Type B pancreatic cell (in vitro differentiated cells): ENCODE results near the gene SAG. TPM values are rescaled to one million over a fixed set of nuclear protein-coding genes. Genes with fewer than 3 reads are reported as not detected.
"Not testable (repeated sequence)": the region's sequence is repeated elsewhere in the genome, so short reads cannot be mapped to it uniquely, and the experiment has no call there.

Source experiments
- DNase-seq: peaks from one replicate; pipeline ENCODE4 v3.0.0; 2021; ENCODE audit warnings: mixed read lengths; ENCODE audit not compliant: unreplicated experiment; ENCODE audit errors: extremely low spot score
- H3K27ac Mint-ChIP-seq: 2 replicates; pipeline ENCODE4 v1.8.0; 2021; ENCODE audit warnings: mild to moderate bottlenecking, mixed read lengths
- H3K27me3 Mint-ChIP-seq: 2 replicates; pipeline ENCODE4 v1.8.0; 2021; ENCODE audit warnings: mixed read lengths
- H3K36me3 Mint-ChIP-seq: 2 replicates; pipeline ENCODE4 v1.8.0; 2021; ENCODE audit warnings: mixed read lengths
- H3K4me1 Mint-ChIP-seq: one replicate; pipeline ENCODE4 v1.8.0; 2021; ENCODE audit warnings: mixed read lengths; ENCODE audit not compliant: unreplicated experiment
- H3K4me3 Mint-ChIP-seq: 2 replicates; pipeline ENCODE4 v1.8.0; 2021; ENCODE audit warnings: mild to moderate bottlenecking, mixed read lengths
- H3K9me3 Mint-ChIP-seq: 2 replicates; pipeline ENCODE4 v1.8.0; 2021; ENCODE audit warnings: mixed read lengths
- total RNA-seq: library from RNA; stranded (reverse); gene quantifications from 2 replicates; pipeline ENCODE4 v1.2.1, GENCODE V29; 2021; ENCODE audit warnings: low replicate concordance
- TF ChIP-seq, protein P1 (sequence below): fragments of 200-600 bp; sonication (generic); conservative IDR thresholded peaks from 2 replicates; pipeline ENCODE4 v1.5.0; 2021; ENCODE audit warnings: antibody characterized with exemption, mild to moderate bottlenecking

Gene SAG
- total RNA-seq, 1 donor from 2014 or later, result 0.43 TPM

DNA sequence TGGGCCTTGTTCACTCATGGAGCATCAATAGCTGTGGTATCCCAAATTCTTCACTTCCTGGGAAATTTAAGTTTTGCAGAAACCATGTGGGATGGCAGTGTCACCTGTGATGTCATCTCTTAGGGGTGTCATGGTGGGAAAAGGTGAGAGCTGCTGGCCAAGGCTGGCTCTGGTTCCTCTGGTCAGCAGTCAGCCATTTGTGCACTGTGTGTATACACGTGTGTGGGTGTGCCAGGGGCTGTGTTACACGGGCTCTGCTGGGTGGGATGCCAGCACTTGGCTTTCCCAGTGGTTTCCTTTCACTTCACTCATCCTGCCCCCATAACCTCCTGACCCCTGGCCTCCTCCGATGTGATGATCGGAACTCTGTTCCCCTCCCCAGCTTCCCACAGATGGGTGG, 21.3 kb downstream of the SAG start:
- peaks cover 7% of the 10 kb centered on the region for H3K4me1 Mint-ChIP-seq
- H3K9me3 Mint-ChIP-seq, result no peaks in the 10 kb centered on the region
- H3K27me3 Mint-ChIP-seq, result peaks cover 19% of the 10 kb centered on the region
- H3K27ac Mint-ChIP-seq, result no peak overlapping the region
- no peak for DNase-seq
- H3K4me3 Mint-ChIP-seq, result no peak overlapping the region
- no peaks in the 10 kb centered on the region for H3K36me3 Mint-ChIP-seq
- TF ChIP-seq, protein P1, sequence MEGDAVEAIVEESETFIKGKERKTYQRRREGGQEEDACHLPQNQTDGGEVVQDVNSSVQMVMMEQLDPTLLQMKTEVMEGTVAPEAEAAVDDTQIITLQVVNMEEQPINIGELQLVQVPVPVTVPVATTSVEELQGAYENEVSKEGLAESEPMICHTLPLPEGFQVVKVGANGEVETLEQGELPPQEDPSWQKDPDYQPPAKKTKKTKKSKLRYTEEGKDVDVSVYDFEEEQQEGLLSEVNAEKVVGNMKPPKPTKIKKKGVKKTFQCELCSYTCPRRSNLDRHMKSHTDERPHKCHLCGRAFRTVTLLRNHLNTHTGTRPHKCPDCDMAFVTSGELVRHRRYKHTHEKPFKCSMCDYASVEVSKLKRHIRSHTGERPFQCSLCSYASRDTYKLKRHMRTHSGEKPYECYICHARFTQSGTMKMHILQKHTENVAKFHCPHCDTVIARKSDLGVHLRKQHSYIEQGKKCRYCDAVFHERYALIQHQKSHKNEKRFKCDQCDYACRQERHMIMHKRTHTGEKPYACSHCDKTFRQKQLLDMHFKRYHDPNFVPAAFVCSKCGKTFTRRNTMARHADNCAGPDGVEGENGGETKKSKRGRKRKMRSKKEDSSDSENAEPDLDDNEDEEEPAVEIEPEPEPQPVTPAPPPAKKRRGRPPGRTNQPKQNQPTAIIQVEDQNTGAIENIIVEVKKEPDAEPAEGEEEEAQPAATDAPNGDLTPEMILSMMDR, result no peak

DNA sequence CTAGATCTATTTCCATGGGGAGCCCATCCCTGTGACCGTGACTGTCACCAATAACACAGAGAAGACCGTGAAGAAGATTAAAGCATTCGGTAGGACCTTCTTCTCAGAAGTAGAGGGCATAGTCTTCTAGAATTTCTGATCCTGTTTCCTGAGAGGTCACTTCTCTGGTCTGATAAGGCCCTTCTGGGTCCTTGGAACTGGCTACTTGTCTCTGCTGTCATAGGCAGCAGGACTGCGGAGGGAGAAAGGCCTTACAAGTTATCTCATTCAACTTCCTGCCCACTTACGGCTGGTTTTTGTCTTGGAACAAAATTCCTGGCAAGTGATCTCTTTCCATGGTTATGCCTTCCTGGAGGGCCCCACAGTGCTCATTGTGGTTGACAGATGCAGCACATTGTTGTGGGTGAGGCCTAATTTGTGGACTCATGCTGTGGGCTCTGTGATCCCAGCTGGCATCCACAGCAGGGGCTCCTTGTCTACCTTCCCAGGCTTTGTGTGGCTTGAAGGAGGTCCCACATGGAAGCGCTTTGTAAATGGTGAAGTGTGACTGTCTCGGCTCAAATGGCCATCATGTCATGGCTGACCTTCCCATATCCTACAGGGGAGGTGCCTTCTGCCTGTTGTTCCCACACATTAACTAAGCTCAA, 22.0 kb downstream of the SAG start:
- TF ChIP-seq, protein P1, result no peak
- Mint-ChIP-seq H3K4me1 (peaks cover 7% of the 10 kb centered on the region), H3K27me3 (peaks cover 21% of the 10 kb centered on the region), H3K9me3 (no peaks in the 10 kb centered on the region), H3K4me3 (no peak overlapping the region), H3K36me3 (no peaks in the 10 kb centered on the region), H3K27ac (no peak overlapping the region)
- no peak for DNase-seq

DNA sequence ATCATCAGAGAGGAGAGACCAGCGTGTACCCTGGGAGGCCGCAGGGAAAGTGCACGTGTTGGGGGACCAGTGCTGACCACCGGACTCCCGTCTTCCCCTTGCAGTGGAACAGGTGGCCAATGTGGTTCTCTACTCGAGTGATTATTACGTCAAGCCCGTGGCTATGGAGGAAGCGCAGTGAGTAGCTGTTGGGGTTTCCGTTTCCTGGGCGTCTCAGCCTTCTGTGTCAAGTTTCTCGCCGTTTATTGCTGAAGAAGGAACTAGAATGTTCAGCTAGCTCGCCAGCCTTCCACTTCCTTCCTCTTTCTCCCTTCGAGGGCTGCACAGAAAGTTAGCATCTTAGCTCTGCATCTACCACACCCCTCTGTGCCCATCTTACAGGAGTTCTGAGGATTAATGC, 23.9 kb downstream of the SAG start:
- Mint-ChIP-seq H3K9me3 (no peaks in the 10 kb centered on the region), H3K27me3 (peaks cover 21% of the 10 kb centered on the region), H3K4me1 (peaks cover 7% of the 10 kb centered on the region), H3K4me3 (no peak overlapping the region), H3K36me3 (no peaks in the 10 kb centered on the region), H3K27ac (no peak overlapping the region)
- TF ChIP-seq, protein P1, result no peak
- no peak for DNase-seq

DNA sequence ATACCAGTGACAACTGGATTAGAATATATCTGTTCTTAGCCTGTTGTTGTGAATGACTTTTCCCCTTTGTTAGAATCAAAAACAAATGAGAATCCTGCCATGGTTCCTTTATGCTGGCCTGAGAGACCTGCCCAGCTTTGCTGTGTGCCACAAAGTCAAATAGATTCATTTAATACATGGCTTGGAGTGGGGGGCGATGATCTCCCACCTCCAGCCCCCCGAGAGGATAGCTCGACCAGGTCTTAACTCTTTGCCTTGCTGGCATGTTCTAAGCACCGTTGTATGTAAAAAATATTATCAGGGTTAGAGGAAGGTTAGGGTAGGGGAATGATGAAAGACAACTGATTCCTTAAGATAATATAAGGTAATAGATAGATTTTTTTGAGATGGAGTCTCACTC, 24.5 kb downstream of the SAG start:
- no peak for DNase-seq
- H3K4me3 Mint-ChIP-seq, result no peak overlapping the region
- no peaks in the 10 kb centered on the region for H3K36me3 Mint-ChIP-seq
- H3K9me3 Mint-ChIP-seq, result no peaks in the 10 kb centered on the region
- peaks cover 7% of the 10 kb centered on the region for H3K4me1 Mint-ChIP-seq
- peaks cover 19% of the 10 kb centered on the region for H3K27me3 Mint-ChIP-seq
- H3K27ac Mint-ChIP-seq, result no peak overlapping the region
- TF ChIP-seq, protein P1, result no peak

DNA sequence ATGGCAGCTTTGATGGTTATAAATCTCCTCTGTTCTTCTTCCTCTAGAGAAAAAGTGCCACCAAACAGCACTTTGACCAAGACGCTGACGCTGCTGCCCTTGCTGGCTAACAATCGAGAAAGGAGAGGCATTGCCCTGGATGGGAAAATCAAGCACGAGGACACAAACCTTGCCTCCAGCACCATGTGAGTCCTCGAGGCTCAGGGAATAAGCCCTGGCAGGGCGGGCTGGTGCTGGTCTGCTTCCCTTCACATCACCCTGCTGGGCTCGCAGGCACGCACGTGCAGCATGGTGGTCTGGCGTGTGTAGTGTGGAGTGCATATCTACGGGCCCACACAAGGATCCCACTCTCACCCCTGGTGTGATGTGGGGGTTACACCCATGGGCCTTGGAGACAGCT, 27.3 kb downstream of the SAG start:
- Mint-ChIP-seq H3K9me3 (no peaks in the 10 kb centered on the region), H3K27me3 (peaks cover 29% of the 10 kb centered on the region), H3K27ac (no peak overlapping the region), H3K36me3 (no peaks in the 10 kb centered on the region), H3K4me1 (peaks cover 7% of the 10 kb centered on the region), H3K4me3 (no peak overlapping the region)
- TF ChIP-seq, protein P1, result no peak
- no peak for DNase-seq

DNA sequence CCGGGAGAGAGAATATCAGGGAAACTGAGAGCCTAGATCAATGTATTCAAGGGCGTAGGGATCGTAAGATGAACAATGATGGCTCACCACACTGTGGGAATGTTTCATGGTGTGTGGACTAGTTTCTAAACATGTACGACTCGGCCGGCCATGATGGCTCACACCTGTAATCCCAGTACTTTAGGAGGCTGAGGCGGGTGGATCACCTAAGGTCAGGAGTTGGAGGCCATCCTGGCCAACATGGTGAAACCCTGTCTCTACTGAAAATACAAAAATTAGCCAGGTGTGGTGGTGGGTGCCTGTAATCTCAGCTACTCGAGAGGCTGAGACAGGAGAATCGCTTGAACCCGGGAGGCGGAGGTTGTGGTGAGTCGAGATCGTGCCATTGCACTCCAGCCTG, 28.5 kb downstream of the SAG start:
- H3K27me3 Mint-ChIP-seq, result peaks cover 27% of the 10 kb centered on the region
- not testable (repeated sequence) for H3K36me3 Mint-ChIP-seq, H3K9me3 Mint-ChIP-seq, H3K4me1 Mint-ChIP-seq, H3K4me3 Mint-ChIP-seq, DNase-seq, H3K27ac Mint-ChIP-seq
